Hematopoietic multipotent progenitor cell treated with erythropoietin and hydrocortisone succinate and interleukin-3 and kit ligand, for 8 days (in vitro differentiated cells): ENCODE measurements around the gene CFLAR.

Experiments
- DNase-seq: peaks from one replicate; pipeline ENCODE4 v3.0.0-alpha.2; 2015

CFLAR gene

DNA sequence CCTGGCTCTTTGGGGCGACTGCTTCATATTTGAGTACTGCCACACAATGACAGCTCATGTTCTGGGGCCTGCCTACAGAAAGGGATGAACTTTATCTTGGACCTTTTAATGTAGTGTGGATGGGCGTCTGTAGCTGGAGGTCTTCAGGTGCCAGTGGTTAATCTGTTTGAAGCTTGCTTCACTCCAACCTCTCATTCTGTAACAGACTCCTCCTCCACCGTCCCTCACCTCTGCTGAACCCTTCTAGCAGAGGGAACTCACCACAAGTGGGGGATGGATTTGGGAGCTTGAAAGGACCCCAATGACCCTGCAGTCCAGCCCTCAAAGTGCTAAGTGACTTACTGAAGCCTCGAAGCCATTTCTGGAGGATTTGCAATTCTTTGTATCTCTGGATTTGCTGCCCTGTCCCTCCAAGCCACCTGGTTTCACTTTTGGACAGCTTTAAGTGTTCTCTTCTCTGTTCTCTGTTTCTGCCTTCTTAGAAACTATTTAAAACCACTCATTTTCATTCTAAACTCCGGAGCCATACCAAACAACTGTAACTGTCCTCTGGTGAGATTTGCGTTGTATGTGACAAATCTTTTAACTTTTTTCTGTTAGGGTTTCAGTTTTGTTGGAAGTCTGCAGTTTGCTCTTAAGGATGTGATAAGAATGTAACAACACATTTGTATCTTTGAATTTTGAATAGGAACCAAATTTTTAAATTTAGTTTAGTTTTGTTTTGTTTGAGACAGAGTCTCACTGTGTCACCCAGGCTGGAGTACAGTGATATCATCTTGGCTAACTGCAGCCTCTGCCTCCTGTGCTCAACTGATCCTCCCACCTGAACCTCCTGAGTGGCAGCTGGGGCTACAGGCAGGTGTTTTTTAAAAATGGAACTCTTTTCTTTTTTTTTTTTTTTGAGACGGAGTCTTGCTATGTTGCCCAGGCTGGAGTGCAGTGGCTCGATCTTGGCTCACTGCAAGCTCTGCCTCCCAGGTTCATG lies 107.4 kb downstream of the CFLAR start:
- DNase-seq: no peak
